Activated CD4-positive, alpha-beta T cell treated with anti-CD3 and anti-CD28 coated beads for 36 hours (primary cell): ENCODE data around the gene SRP54. TPM values are rescaled to one million over a fixed set of nuclear protein-coding genes. Genes with fewer than 3 reads are reported as not detected.

Experiments used
- ATAC-seq: fragments of 200-7000 bp; cut with Tn5 transposase; one replicate; pipeline ENCODE4 v1.10.0; 2021; ENCODE audit warnings: mild to moderate bottlenecking, moderate library complexity
- CTCF ChIA-PET: fragments of 350-600 bp; sonication (Branson Sonifier 250); formaldehyde crosslinking; loops from one replicate; lab custom pipeline; 2021; ENCODE audit warnings: antibody characterized with exemption; lab: Charles Lee
- POLR2A ChIA-PET: fragments of 350-600 bp; sonication (Branson Sonifier 250); formaldehyde crosslinking; loops from one replicate; lab custom pipeline; 2021; ENCODE audit warnings: antibody characterized with exemption, inconsistent platforms; lab: Charles Lee
- DNase-seq: peaks from one replicate; pipeline ENCODE4 v3.0.0-alpha.2; 2020
- H3K27ac Mint-ChIP-seq: one replicate; pipeline ENCODE4 v1.8.0; 2021; ENCODE audit warnings: mixed read lengths
- H3K27me3 Mint-ChIP-seq: one replicate; pipeline ENCODE4 v1.8.0; 2021; ENCODE audit warnings: mixed read lengths
- H3K36me3 Mint-ChIP-seq: one replicate; pipeline ENCODE4 v1.8.0; 2021; ENCODE audit warnings: low read depth, mixed read lengths
- H3K4me1 Mint-ChIP-seq: one replicate; pipeline ENCODE4 v1.8.0; 2021; ENCODE audit warnings: mixed read lengths
- H3K4me3 Mint-ChIP-seq: one replicate; pipeline ENCODE4 v1.8.0; 2021; ENCODE audit warnings: mild to moderate bottlenecking, moderate library complexity, mixed read lengths
- H3K9me3 Mint-ChIP-seq: one replicate; pipeline ENCODE4 v1.8.0; 2021; ENCODE audit warnings: low read depth, mixed read lengths
- intact Hi-C, 2 experiments: fragments of 100-400 bp; cut with DNase I in 1 of 2; cut with micrococcal nuclease in 1 of 2; formaldehyde crosslinking; loops; one replicate each; pipeline versions ENCODE4 v1.14.2 to v1.15.1; 2022 to 2024; cut with DNase I, micrococcal nuclease
- total RNA-seq, 2 experiments: library from RNA; stranded (reverse); gene quantifications; one replicate each; pipeline ENCODE4 v1.2.3, GENCODE V29; 2021

Gene SRP54
- total RNA-seq, 2 experiments from 2014 or later, result 81.1 to 88.4 TPM

DNA sequence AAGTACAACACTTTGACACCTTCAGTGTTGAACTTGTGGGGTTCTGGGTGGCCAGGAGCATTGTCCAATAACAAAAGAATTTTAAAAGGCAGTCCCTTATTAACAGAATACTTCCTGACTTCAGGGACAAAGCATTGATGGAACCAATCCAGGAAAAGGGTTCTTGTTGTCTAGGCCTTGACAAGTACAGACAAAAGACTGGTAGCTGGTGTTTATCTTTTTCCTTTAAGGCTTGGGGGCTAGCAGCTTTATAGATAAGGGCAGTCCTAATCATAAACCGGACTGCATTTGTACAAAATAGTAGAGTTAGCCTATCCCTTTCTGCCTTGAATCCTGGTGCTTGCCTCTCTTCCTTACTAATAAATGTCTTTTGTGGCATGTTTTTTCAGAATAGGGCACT lies 90.7 kb downstream of the SRP54 start:
- Mint-ChIP-seq H3K4me3 (no peak overlapping the region), H3K27ac (no peak overlapping the region), H3K9me3 (no peaks in the 10 kb centered on the region), H3K4me1 (no peaks in the 10 kb centered on the region), H3K36me3 (peaks cover 20% of the 10 kb centered on the region), H3K27me3 (no peaks in the 10 kb centered on the region)
- ChIA-PET POLR2A (interaction anchor here (0.6 kb wide), 1 partner anchor 28 kb away, joined by 3 read pairs; no protein-coding TSS in a partner anchor), CTCF (interaction anchor here (1.5 kb wide), 1 partner anchor 69 kb away, joined by 3 read pairs; no protein-coding TSS in a partner anchor)
- DNase-seq (no peak), ATAC-seq (no peak)
- intact Hi-C loops, result no loop called here

- Mint-ChIP-seq H3K36me3 (peaks cover 12% of the 10 kb centered on the region), H3K27ac (no peak overlapping the region), H3K27me3 (no peaks in the 10 kb centered on the region), H3K9me3 (no peaks in the 10 kb centered on the region), H3K4me3 (no peak overlapping the region), H3K4me1 (no peaks in the 10 kb centered on the region)
- intact Hi-C loops, result no loop called here
- POLR2A ChIA-PET, result interaction anchor here (0.7 kb wide), 1 partner anchor 386 kb away, joined by 3 read pairs; no protein-coding TSS in a partner anchor
- CTCF ChIA-PET, result interaction anchor here (0.6 to 1.3 kb wide), 5 partner anchors 23 to 338 kb away, joined by 3 to 5 read pairs (median 3); no protein-coding TSS in a partner anchor
- ATAC-seq, result no peak
- no peak for DNase-seq
Measured at GRCh38 chr14:35078082-35078481, 95.3 kb downstream of the SRP54 start.

Other genes with a start within 250 kb of the SRP54 start
- 10 to 100 TPM; 53.9 to 75.2 TPM for gene BAZ1A, start 107.6 kb upstream of the SRP54 start, total RNA-seq
- gene FAM177A1, start 63.3 kb downstream of the SRP54 start, total RNA-seq, result 10 to 100 TPM; 35.4 to 37.2 TPM
- gene PPP2R3C, start 139.0 kb downstream of the SRP54 start, total RNA-seq, result 10 to 100 TPM; 43.8 to 53.5 TPM
- 10 to 100 TPM; 37.3 to 51.1 TPM for gene PRORP, start 139.6 kb downstream of the SRP54 start, total RNA-seq